Lung (tissue), 12 donors: ENCODE measurements around the gene WASL. TPM values are rescaled to one million over a fixed set of nuclear protein-coding genes. Genes with fewer than 3 reads are reported as not detected.
"Not testable (repeated sequence)": the region's sequence is repeated elsewhere in the genome, so short reads cannot be mapped to it uniquely, and the experiment has no call there.

Source experiments
- ATAC-seq: fragments of 200-7000 bp; cut with Tn5 transposase; one replicate; pipeline ENCODE4 v1.9.1; 2020; ENCODE audit warnings: moderate number of reproducible peaks; ENCODE audit not compliant: insufficient read depth, low FRiP score
- DNase-seq, 3 donors: peaks; one replicate each; pipeline ENCODE4 v3.0.0-alpha.2; 2013 to 2017
- H3K27ac ChIP-seq, 2 donors: one replicate each; pipeline ENCODE4 v1.5.1; 2013; ENCODE audit warnings: mild to moderate bottlenecking in 2 of 2, moderate library complexity in 2 of 2, control low read depth in 1 of 2, inconsistent platforms in 1 of 2, low read depth in 1 of 2, low read length in 1 of 2
- H3K27me3 ChIP-seq, 3 donors: one replicate each; pipeline ENCODE4 v1.5.1; 2013; ENCODE audit warnings: low read length in 2 of 3; ENCODE audit not compliant: control insufficient read depth in 3 of 3, insufficient read depth in 3 of 3
- H3K36me3 ChIP-seq, 4 donors: one replicate each; pipeline ENCODE4 v1.5.1; 2013; ENCODE audit warnings: low read length in 4 of 4, mild to moderate bottlenecking in 1 of 4, moderate library complexity in 1 of 4; ENCODE audit not compliant: control insufficient read depth in 4 of 4, insufficient read depth in 4 of 4
- H3K4me1 ChIP-seq, 5 donors: one replicate each; pipeline ENCODE4 v1.5.1; 2013; ENCODE audit warnings: low read length in 5 of 5, mild to moderate bottlenecking in 2 of 5, moderate library complexity in 1 of 5; ENCODE audit not compliant: control insufficient read depth in 5 of 5, insufficient read depth in 5 of 5
- H3K4me3 ChIP-seq: one replicate; pipeline ENCODE4 v1.5.1; 2013; ENCODE audit warnings: mild to moderate bottlenecking, control low read depth, moderate library complexity
- H3K9ac ChIP-seq, 2 donors: one replicate each; pipeline ENCODE4 v1.5.1; 2013; ENCODE audit warnings: low read length in 2 of 2, control low read depth in 1 of 2; ENCODE audit not compliant: insufficient read depth in 1 of 2
- H3K9me3 ChIP-seq, 4 donors: one replicate each; pipeline ENCODE4 v1.5.1; 2013; ENCODE audit warnings: low read length in 3 of 4, mild to moderate bottlenecking in 1 of 4, moderate library complexity in 1 of 4; ENCODE audit not compliant: control insufficient read depth in 4 of 4, insufficient read depth in 3 of 4
- CTCF ChIP-seq: IDR thresholded peaks from 2 replicates; pipeline ENCODE4 v1.5.1; 2012; ENCODE audit warnings: mild to moderate bottlenecking; ENCODE audit errors: control extremely low read depth, extremely low read depth
- WGBS, 2 donors: extraction: QIAGEN DNeasy Blood & Tissue Kit; methylation state at CpG; one replicate each; pipeline ENCODE4 v1.1.7; 2013; 5-methylcytosine and 5-hydroxymethylcytosine counted together
- polyA plus RNA-seq, 2 donors: library from polyadenylated mRNA; stranded (reverse); fragments of 200-250 nt; gene quantifications; one replicate each; pipeline ENCODE4 v1.2.1, GENCODE V29; 2013
- total RNA-seq, 2 donors: library from RNA; depleted of rRNA in 1 of 2; stranded (reverse); fragments of >200 nt in 1 of 2; gene quantifications; one replicate each; pipeline ENCODE4 v1.2.1, GENCODE V29; 2014 to 2021
- donor health status: control.
- donor health status: control.
- donor health status: Bipolar disorder and iron deficiency.
- donor health status: healthy.
- donor health status: DM: yes; HTN: yes; CAD: no.

Gene WASL
- total and polyA plus RNA-seq, 4 donors = 11.8 to 52.7 (median 22.2) TPM

DNA sequence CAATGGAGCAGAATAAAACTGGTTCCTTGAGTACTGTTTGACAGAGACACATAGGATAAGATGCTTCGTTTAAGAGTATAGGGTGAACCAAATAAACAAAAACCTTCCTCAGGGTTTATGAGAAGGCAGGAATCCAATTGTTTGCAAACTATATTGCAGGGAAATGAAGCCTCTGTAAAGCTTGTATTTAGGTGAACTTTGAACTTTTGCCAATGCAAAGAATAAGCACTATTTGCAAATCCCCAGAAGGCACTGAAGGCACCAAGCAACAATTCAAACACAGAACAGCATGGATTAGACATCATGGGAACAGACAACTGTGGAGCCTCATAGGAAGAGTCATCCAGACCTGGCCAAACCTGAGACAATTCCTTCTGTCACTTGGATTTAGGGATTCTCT is 47.1 kb upstream of the WASL start:
- no peak for TF ChIP-seq CTCF
- Histone ChIP-seq H3K4me3 (no peak overlapping the region), H3K9ac (no peak overlapping the region), H3K9me3 (no peaks in the 10 kb centered on the region), H3K36me3 (no peaks in the 10 kb centered on the region), H3K27me3 (no peaks in the 10 kb centered on the region), H3K27ac (no peak overlapping the region), H3K4me1 (peaks cover 0 to 5% (median 0%) of the 10 kb centered on the region in 5 donors)
- ATAC-seq (no peak), DNase-seq (no peak)
- WGBS, 2 donors = 66 to 73% methylated on average over 1 of the region's 1 CpG

- ATAC-seq, H3K4me3 ChIP-seq, H3K36me3 ChIP-seq, H3K9me3 ChIP-seq, DNase-seq, H3K27me3 ChIP-seq, H3K27ac ChIP-seq, H3K9ac ChIP-seq, H3K4me1 ChIP-seq: not testable (repeated sequence)
- 98 to 100% methylated on average over 1 of the region's 1 CpG for WGBS, 2 donors
These were observed 46.3 kb upstream of the WASL start for GRCh38 chr7:123795116-123795515.

DNA sequence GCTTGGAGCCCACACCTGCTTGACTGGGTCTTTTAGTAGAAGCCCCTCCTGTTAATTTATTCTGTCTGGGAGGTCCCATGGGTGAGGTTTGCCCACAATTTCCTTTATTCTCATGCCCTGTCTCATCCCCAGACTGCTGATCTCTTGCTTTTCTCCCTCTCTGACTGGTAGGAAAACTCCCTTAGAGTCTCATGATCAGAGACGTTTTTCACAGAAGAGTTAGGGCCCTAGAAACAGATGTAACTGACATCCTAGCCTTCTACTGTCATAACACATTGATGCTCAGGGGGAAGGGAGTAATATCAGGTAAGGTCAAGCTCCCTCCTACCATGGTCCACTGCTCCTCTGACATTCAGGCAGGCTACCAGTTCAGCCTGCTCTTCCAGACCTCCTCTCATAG is 43.7 kb upstream of the WASL start:
- Histone ChIP-seq H3K9ac (no peak overlapping the region), H3K4me3 (no peak overlapping the region), H3K4me1 (peaks cover 0 to 4% (median 0%) of the 10 kb centered on the region in 5 donors), H3K27me3 (no peaks in the 10 kb centered on the region), H3K9me3 (no peaks in the 10 kb centered on the region), H3K27ac (no peak overlapping the region), H3K36me3 (no peaks in the 10 kb centered on the region)
- no peak for TF ChIP-seq CTCF
- no peak for DNase-seq
- WGBS, 2 donors = 57 to 74% methylated on average over 1 of the region's 1 CpG
- no peak for ATAC-seq

- 85 to 93% methylated on average over 5 of the region's 5 CpGs for WGBS, 2 donors
- no peak overlapping the region for H3K9ac ChIP-seq
- no peak for ATAC-seq
These were observed 42.2 kb upstream of the WASL start for GRCh38 chr7:123791001-123791400.

More at GRCh38 chr7:123791001-123791400, 42.2 kb upstream of the WASL start:
- no peaks in the 10 kb centered on the region for H3K27me3 ChIP-seq
- no peaks in the 10 kb centered on the region for H3K4me1 ChIP-seq
- no peak overlapping the region for H3K27ac ChIP-seq
- no peak overlapping the region for H3K4me3 ChIP-seq
- DNase-seq = no peak
- TF ChIP-seq CTCF = no peak
- no peaks in the 10 kb centered on the region for H3K9me3 ChIP-seq
- H3K36me3 ChIP-seq = no peaks in the 10 kb centered on the region
